Measurements from ENCODE around the gene SCYGR2.
"Not testable (repeated sequence)": the region's sequence is repeated elsewhere in the genome, so short reads cannot be mapped to it uniquely, and the experiment has no call there.

SCYGR2 gene, protein sequence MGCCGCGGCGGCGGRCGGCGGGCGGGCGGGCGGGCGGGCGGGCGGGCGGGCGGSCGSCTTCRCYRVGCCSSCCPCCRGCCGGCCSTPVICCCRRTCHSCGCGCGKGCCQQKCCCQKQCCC

GRCh38 chr2:227598835-227599503 lies at the start of gene SCYGR2:
Gene SCYGR2 (plus strand): TSS chr2:227598893. CDS start chr2:227598893, 0 bp downstream.
- intact Hi-C loops (cut with DNase I); DNase-seq: not testable (repeated sequence)

GRCh38 chr2:227551836-227552235 lies 46.9 kb upstream of the SCYGR2 start:
- intact Hi-C loops (cut with DNase I), result no loop called here
- DNase-seq, result no peak

GRCh38 chr2:227562581-227562980 lies 36.1 kb upstream of the SCYGR2 start:
- DNase-seq, result no peak
- intact Hi-C loops (cut with DNase I), result no loop called here

- intact Hi-C loops (cut with DNase I), result no loop called here
- no peak for DNase-seq
Measured at GRCh38 chr2:227565080-227565479, 33.6 kb upstream of the SCYGR2 start.

DNA sequence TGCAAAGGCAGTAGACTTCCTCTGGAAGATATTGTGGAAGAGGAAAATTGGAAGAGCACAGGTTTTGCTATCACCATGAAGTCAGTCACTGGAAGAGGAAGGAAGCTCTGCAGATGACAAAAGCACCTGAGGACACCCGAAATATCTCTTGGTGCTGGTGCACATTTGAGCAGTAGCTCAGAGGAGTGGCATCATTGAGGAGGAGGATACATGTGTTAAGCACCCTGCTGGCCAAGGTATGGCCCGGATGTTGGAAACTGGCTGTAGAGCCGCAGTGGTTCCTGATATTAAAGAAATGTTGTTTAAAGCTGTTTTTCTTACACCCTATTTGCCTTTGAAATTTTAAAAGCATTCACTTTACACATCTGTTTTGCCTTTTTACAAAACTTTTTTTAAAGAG lies 32.7 kb upstream of the SCYGR2 start:
- intact Hi-C loops (cut with DNase I), result no loop called here
- DNase-seq, result no peak

GRCh38 chr2:227568852-227569169 lies 29.9 kb upstream of the SCYGR2 start:
- intact Hi-C loops (cut with DNase I), result no loop called here
- DNase-seq, result no peak

GRCh38 chr2:227570615-227571014 lies 28.1 kb upstream of the SCYGR2 start:
- intact Hi-C loops (cut with DNase I), result no loop called here
- DNase-seq, result no peak

DNA sequence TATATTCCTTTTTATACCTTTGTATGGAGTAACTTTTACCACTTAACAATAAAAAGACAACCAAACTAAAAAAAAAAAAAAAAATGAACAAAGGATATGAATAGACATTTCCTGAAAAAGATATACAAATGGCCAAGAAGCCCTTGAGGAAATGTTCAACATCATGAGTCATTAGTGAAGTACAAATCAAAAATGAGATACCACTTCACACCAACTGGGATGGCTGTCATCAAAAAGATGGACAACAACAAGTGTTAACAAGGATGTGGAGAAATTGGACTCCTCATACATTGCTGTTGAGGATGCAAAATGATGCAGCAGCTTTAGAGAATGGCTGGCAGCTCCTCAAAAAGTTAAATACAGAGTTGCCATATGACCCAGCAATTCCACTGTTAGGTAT lies 22.6 kb upstream of the SCYGR2 start:
- intact Hi-C loops (cut with DNase I), result no loop called here
- DNase-seq, result no peak

GRCh38 chr2:227576812-227577211 lies 21.9 kb upstream of the SCYGR2 start:
- DNase-seq, result no peak
- intact Hi-C loops (cut with DNase I), result no loop called here

DNA sequence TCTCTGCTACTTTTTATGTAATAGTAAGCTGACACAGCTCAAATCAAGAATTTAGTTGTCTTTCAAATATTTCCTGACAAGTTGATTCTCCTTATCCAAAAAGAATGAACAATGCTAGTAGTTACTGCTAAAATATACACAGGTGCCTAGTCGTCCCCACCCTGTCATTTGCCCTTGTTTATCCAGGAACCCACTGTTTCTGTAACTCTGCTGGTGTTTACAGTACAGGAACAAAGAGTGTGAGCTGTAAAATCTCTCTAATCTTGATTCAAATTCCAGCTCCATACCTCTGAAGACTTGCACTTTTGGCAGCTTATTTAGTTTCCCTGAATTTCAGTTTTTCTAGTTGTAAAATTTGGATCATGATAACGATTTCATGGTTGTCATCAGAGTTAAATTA lies 21.1 kb upstream of the SCYGR2 start:
- no peak for DNase-seq
- intact Hi-C loops (cut with DNase I), result no loop called here

GRCh38 chr2:227578642-227579041 lies 20.1 kb upstream of the SCYGR2 start:
- intact Hi-C loops (cut with DNase I), result no loop called here

GRCh38 chr2:227579791-227580190 lies 18.9 kb upstream of the SCYGR2 start:
- no peak for DNase-seq
- intact Hi-C loops (cut with DNase I), result no loop called here

More at GRCh38 chr2:227578642-227579041, 20.1 kb upstream of the SCYGR2 start:
- DNase-seq, result no peak

DNA sequence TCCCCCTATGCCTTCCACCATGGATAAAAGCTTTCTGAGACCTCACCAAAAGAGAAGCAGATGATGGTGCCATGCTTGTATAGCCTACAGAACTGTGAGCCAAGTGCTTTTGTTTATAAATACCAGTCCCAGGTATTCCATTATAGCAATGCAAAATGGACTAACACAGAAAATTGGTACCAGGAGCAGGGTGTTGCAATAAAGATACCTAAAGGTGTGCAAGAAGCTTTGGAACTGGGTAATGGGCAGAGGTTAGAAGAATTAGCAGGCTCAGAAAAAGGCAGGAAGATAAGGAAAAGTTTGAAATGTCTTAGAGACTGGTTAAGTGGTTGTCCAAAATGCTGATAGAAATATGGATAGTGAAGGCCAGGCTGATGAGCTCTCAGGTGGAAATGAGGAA lies 16.3 kb upstream of the SCYGR2 start:
- no peak for DNase-seq
- intact Hi-C loops (cut with DNase I), result no loop called here

DNA sequence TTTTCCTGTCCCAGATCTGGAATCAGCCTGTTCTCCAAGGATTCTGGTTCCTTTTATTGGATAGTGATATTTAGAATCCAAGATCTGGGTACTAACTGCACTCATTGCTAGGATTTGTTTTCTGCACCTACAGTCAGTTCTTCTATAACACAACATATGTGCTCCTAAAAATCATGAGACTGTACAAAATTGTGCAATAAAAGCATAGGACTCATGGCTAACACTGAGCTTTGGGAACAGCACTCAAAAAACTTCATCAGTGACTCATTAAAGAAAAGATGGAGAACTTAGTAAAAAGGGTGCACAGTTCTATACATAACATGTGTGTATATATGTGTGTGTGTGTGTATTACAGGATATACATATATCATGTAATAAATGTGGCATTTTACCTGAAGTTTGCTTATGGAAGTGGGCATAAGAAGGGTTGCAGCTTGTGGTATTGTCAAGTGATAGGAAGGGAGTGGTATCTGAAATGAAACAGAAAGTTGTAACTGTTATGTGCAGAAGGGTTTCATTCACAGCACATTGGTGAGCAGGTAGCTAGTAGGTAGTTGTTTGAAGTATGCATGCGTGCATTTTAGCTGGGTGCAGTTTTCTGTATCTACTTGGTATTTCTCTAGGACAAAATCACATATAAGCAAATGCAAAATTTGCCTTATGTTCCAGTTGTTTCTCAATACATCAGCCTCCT lies 5.9 kb upstream of the SCYGR2 start:
- intact Hi-C loops (cut with DNase I), result no loop called here
- no peak for DNase-seq

DNA sequence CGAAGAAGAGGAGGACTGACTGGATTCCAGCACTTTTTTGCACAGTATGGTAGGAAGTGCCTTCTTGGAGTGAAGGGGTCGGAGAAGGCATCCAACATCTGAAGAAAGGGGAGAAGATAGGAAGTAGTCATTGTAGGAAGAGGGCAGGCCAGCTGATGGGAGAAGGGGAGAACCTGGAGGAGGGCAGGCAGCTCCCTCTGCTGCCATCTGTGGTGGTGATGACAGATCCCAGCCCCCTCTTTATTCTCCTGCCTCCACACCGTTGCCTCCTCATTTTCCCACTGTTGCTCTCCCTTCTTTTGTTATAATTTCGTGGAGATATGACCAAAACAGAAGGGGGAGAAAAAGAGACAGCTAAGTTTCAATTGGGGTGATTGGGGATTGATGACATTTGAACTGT lies 2.9 kb upstream of the SCYGR2 start:
- intact Hi-C loops (cut with DNase I), result no loop called here
- DNase-seq, result no peak

DNA sequence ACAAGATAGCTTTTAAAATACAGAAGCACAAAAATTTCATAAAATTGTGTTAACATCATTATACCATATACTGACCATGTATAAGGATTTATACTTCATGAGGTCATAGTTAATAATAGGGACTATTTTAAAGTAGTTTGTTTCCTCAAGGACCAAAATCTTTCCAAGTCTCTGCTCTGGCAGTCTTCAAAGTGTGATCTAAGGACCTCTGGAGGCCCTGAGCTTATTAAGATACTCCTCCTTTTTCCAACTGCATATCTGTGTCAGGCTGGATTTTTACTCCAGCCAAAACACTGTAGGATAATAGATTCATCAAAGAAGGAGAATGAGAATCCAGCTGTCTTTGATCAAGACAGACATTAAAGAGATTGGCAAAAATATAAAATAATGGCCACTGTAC lies 1.7 kb upstream of the SCYGR2 start:
- intact Hi-C loops (cut with DNase I), result no loop called here
- DNase-seq, result no peak

DNA sequence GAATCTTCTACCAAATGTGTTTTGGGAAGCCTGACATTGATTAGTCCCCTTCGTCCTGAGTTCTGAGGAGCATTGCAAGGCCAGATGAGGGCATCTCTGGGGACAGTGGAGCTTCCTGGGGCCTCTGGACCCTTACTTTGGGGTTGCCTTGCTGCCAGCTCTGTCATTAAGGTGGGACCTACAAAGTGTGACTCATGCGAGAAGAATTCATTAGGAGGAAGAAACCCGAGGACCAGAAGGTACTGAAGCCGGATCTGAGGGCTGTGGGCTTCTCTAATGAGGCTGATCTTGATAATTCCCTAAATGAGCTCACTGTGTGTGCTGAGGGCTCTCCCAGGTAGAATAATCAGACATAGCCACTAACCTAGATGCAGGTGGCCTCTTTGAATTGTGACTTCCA lies 695 bp upstream of the SCYGR2 start:
- DNase-seq, result no peak
- intact Hi-C loops (cut with DNase I), result no loop called here

GRCh38 chr2:227602358-227602757 lies 3.7 kb downstream of the SCYGR2 start:
- DNase-seq, result no peak

DNA sequence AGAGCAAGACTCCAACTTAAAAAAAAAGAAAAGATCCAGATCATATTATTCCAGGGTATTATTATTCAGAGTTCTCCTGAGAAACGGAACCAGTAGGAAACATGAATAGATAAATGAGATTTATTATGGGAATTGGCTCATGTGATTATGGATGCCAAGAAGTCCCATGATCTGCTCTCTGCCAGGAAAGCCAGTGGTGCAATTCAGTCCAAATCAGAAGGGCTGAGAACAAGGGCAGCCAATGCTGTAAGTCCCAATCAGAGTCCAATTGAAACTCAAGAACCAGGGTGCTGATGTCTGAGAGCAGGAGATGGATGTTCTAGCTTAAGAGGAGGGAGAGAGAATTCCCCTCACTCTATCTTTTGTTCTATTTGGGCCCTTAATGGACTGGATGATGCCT lies 7.8 kb downstream of the SCYGR2 start:
- DNase-seq, result no peak
- intact Hi-C loops (cut with DNase I), result no loop called here

More at GRCh38 chr2:227602358-227602757, 3.7 kb downstream of the SCYGR2 start:
- intact Hi-C loops (cut with DNase I), result no loop called here

DNA sequence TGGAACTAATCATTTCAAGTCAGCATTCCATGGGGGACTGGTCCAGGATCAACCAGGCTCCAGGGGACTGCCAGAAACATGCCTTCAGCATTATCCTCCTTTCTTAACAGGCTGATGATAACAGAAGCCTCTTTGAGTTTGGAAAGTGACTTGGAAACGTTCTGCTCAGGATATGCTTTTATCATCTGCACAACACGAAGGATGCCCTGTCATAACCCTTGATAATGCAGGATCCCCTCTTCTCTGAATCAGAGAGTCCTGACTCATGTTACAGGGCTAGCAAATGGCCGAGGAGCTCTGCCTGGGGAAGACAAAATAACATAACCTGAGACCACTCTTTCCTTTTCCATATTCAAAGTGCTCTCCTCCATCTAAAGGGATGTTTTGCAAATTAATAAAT lies 9.2 kb downstream of the SCYGR2 start:
- intact Hi-C loops (cut with DNase I), result no loop called here
- no peak for DNase-seq

Measured in head of caudate nucleus (tissue), 42 donors.